Activated CD8-positive, alpha-beta T cell treated with anti-CD3 and anti-CD28 coated beads for 36 hours (primary cell): Measurements from ENCODE around the gene PTK6. TPM values are rescaled to one million over a fixed set of nuclear protein-coding genes. Genes with fewer than 3 reads are reported as not detected.
A peak's percentile ranks its signal among the peaks of the same experiment; 100 is the strongest.
"Not testable (repeated sequence)": the region's sequence is repeated elsewhere in the genome, so short reads cannot be mapped to it uniquely, and the experiment has no call there.

Experiments used
- ATAC-seq: fragments of 200-7000 bp; cut with Tn5 transposase; one replicate; pipeline ENCODE4 v1.10.0; 2021; ENCODE audit warnings: mild to moderate bottlenecking, moderate library complexity
- CTCF ChIA-PET: fragments of 350-600 bp; sonication (Branson Sonifier 250); formaldehyde crosslinking; loops from one replicate; lab custom pipeline; 2021; ENCODE audit warnings: antibody characterized with exemption; lab: Charles Lee
- POLR2A ChIA-PET: fragments of 350-600 bp; sonication (Branson Sonifier 250); formaldehyde crosslinking; loops from one replicate; lab custom pipeline; 2021; ENCODE audit warnings: antibody characterized with exemption; lab: Charles Lee
- DNase-seq: peaks from one replicate; pipeline ENCODE4 v3.0.0-alpha.2; 2020
- H3K27ac Mint-ChIP-seq: one replicate; pipeline ENCODE4 v1.8.0; 2021; ENCODE audit warnings: mild to moderate bottlenecking, mixed read lengths
- H3K27me3 Mint-ChIP-seq: one replicate; pipeline ENCODE4 v1.8.0; 2021; ENCODE audit warnings: mixed read lengths
- H3K36me3 Mint-ChIP-seq: one replicate; pipeline ENCODE4 v1.8.0; 2021; ENCODE audit warnings: low read depth, mixed read lengths
- H3K4me1 Mint-ChIP-seq: one replicate; pipeline ENCODE4 v1.8.0; 2021; ENCODE audit warnings: low read depth, mixed read lengths
- H3K4me3 Mint-ChIP-seq: one replicate; pipeline ENCODE4 v1.8.0; 2021; ENCODE audit warnings: mild to moderate bottlenecking, moderate library complexity, mixed read lengths
- H3K9me3 Mint-ChIP-seq: one replicate; pipeline ENCODE4 v1.8.0; 2021; ENCODE audit warnings: mixed read lengths
- intact Hi-C: fragments of 100-400 bp; cut with micrococcal nuclease; formaldehyde crosslinking; loops from one replicate; pipeline ENCODE4 v1.10.0; 2022
- total RNA-seq, 2 experiments: library from RNA; stranded (reverse); gene quantifications; one replicate each; pipeline ENCODE4 v1.2.3, GENCODE V29; 2021
- TF ChIP-seq, protein P1 (sequence below): fragments of 200-600 bp; IDR thresholded peaks from one replicate; pipeline ENCODE4 v1.8.0; 2022; ENCODE audit warnings: antibody characterized with exemption, mild to moderate bottlenecking

Gene PTK6
- total RNA-seq, 2 experiments from 2014 or later: 0.18 TPM; not detected in 1

DNA sequence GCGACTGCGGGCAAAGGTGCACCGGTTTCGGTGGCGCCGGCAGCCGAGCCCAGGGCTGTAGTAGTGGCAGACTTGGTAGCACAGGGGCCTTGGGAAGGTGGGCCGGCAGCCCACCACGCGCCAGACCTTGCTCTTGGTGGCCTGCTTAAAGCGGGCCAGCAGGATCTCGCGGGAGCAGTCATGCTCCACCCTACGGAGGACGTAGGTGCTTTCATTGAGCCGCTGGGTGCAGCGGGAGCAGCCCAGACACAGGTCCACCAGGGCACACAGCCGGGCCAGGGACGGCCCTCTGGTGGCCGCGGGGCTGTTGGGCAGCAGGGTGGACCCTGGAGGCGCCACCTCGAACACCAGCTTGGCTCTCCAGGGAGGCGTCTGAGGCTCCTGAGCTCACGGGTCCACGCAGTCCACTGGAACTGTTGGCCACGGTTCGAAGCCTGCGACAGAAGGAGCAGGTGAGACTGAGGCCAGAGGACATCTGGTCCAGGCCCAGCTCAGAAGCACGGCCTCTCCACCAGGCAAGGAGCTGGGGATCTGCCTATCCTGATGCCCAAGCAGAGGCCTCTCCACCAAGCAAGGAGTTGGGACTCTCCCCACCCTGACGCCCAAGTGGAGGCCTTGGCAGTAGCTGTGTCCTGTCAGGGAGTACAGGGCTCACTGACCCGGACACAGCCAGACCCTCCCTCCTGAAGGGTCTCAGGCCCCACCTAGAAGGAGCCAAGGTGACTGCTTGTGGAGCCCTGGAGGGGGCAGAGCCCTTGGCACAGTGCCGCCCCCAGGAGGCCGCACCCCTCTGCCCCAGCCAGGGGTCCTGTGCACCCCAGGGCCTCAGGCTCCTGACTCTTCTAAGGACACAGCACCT is 35.8 kb upstream of the PTK6 start:
- Mint-ChIP-seq H3K27ac (no peak overlapping the region), H3K4me1 (peaks cover 10% of the 10 kb centered on the region)
- POLR2A ChIA-PET: interaction anchor here (0.8 to 1.1 kb wide), 3 partner anchors 36 to 85 kb away, joined by 3 read pairs; partner anchors contain the start of genes PTK6 and RTEL1

GRCh38 chr20:63572071-63572787 is 35.1 kb upstream of the PTK6 start:
- no peaks in the 10 kb centered on the region for H3K9me3 Mint-ChIP-seq
- no peak overlapping the region for H3K4me3 Mint-ChIP-seq
- peaks cover 3% of the 10 kb centered on the region for H3K27me3 Mint-ChIP-seq
- no peak overlapping the region for H3K27ac Mint-ChIP-seq
- CTCF ChIA-PET: interaction anchor here (1.0 to 1.6 kb wide), 2 partner anchors 9 to 35 kb away, joined by 3 to 6 read pairs; partner anchors contain the start of gene PTK6
- intact Hi-C loops: no loop called here
- no peaks in the 10 kb centered on the region for H3K36me3 Mint-ChIP-seq
- TF ChIP-seq, protein P1, sequence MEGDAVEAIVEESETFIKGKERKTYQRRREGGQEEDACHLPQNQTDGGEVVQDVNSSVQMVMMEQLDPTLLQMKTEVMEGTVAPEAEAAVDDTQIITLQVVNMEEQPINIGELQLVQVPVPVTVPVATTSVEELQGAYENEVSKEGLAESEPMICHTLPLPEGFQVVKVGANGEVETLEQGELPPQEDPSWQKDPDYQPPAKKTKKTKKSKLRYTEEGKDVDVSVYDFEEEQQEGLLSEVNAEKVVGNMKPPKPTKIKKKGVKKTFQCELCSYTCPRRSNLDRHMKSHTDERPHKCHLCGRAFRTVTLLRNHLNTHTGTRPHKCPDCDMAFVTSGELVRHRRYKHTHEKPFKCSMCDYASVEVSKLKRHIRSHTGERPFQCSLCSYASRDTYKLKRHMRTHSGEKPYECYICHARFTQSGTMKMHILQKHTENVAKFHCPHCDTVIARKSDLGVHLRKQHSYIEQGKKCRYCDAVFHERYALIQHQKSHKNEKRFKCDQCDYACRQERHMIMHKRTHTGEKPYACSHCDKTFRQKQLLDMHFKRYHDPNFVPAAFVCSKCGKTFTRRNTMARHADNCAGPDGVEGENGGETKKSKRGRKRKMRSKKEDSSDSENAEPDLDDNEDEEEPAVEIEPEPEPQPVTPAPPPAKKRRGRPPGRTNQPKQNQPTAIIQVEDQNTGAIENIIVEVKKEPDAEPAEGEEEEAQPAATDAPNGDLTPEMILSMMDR: no peak
- POLR2A ChIA-PET: interaction anchor here (0.8 to 1.1 kb wide), 2 partner anchors 35 to 123 kb away, joined by 3 read pairs; partner anchors contain the start of gene PTK6
- no peak for ATAC-seq
- peaks cover 17% of the 10 kb centered on the region for H3K4me1 Mint-ChIP-seq
- DNase-seq: no peak

More for the DNA sequence above, 35.8 kb upstream of the PTK6 start:
- intact Hi-C loops: no loop called here
- Mint-ChIP-seq H3K4me3 (peak overlapping the region; percentile 66), H3K9me3 (no peaks in the 10 kb centered on the region), H3K36me3 (no peaks in the 10 kb centered on the region), H3K27me3 (peaks cover 3% of the 10 kb centered on the region)
- CTCF ChIA-PET: interaction anchor here (1.6 kb wide), 1 partner anchor 36 kb away, joined by 6 read pairs; the partner anchor contains the start of gene PTK6
- TF ChIP-seq, protein P1: no peak
- ATAC-seq: no peak
- no peak for DNase-seq

DNA sequence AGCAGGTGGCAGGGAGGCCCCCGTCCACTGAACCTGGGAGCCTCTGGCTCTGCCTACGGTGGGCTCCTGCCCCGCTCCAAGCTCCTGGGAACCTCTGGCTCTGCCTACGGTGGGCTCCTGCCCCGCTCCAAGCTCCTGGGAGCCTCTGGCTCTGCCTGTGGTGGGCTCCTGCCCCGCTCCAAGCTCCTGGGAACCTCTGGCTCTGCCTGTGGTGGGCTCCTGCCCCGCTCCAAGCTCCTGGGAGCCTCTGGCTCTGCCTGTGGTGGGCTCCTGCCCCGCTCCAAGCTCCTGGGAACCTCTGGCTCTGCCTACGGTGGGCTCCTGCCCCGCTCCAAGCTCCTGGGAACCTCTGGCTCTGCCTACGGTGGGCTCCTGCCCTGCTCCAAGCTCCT is 33.9 kb upstream of the PTK6 start:
- DNase-seq, H3K27me3 Mint-ChIP-seq, H3K9me3 Mint-ChIP-seq, H3K4me3 Mint-ChIP-seq, H3K36me3 Mint-ChIP-seq, H3K27ac Mint-ChIP-seq, ATAC-seq, intact Hi-C loops: not testable (repeated sequence)
- ChIA-PET CTCF (interaction anchor here (1.0 kb wide), 1 partner anchor 10 kb away, joined by 3 read pairs; no protein-coding TSS in a partner anchor), POLR2A (interaction anchor here (1.1 kb wide), 1 partner anchor 124 kb away, joined by 3 read pairs; no protein-coding TSS in a partner anchor)
- H3K4me1 Mint-ChIP-seq: peaks cover 18% of the 10 kb centered on the region

DNA sequence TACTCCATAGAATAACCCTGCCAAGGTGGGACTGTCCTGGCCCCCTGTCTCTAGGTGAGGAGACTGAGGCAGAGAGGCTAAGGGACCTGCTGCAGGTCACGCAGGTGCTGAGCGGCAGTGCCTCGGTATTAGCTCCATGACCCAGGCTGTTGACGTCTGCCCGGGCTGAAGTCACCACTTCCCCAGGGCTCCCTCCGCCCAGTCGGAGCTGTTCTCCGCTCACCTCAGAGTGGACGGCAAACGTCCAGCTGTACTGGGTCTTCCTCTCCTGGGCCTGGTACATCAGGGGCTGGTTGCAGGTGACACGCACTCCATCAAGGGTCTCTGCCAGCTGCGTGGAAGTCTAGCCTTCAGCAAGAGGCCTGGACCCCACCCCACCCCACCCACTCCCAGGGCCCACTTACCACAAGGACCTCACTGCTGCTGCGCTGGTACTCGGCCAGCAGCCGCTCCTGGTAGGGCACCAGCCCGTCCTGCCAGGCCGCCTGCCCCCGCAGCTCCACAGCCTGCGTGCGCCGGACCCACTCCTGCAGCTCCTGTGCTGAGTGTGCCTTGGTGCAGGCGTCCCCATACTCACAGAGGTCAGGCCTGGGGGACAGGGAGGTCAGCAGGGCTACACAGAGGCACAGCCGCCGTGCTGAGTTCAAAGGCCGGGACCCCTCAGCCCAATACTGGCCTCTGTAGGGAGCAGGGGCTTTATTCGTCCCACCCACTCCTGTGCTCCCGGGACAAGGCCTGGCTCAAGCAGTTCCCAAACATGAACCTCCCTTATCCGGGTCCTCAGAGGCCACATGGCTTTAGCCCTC is 33.3 kb upstream of the PTK6 start:
- H3K27me3 Mint-ChIP-seq: peaks cover under 1% of the 10 kb centered on the region
- H3K4me1 Mint-ChIP-seq: peaks cover 18% of the 10 kb centered on the region
- TF ChIP-seq, protein P1: no peak
- H3K36me3 Mint-ChIP-seq: no peaks in the 10 kb centered on the region
- H3K4me3 Mint-ChIP-seq: no peak overlapping the region
- H3K27ac Mint-ChIP-seq: no peak overlapping the region
- intact Hi-C loops: no loop called here
- ChIA-PET CTCF (interaction anchor here (1.7 kb wide), 1 partner anchor 33 kb away, joined by 5 read pairs; the partner anchor contains the start of gene PTK6), POLR2A (no interaction called here)
- no peak for DNase-seq
- no peaks in the 10 kb centered on the region for H3K9me3 Mint-ChIP-seq
- ATAC-seq: no peak
